Kidney (tissue), 14 donors: Measurements from ENCODE around the gene C5orf63. TPM values are rescaled to one million over a fixed set of nuclear protein-coding genes. Genes with fewer than 3 reads are reported as not detected.

Source experiments
- DNase-seq, 5 donors: peaks; one replicate each; pipeline ENCODE4 v3.0.0-alpha.2; 2013 to 2020
- FAIRE-seq: peaks from 2 replicates; lab custom pipeline; 2012; peaks lifted over from hg19 to GRCh38; lab: Jason Lieb, UNC
- H3K27ac ChIP-seq, 2 donors: one replicate each; pipeline ENCODE4 v1.7.0; 2013; ENCODE audit warnings: low read depth in 2 of 2, low read length in 2 of 2, inconsistent platforms in 1 of 2
- H3K27me3 ChIP-seq: one replicate; pipeline ENCODE4 v1.7.1; 2013; ENCODE audit warnings: low read length, inconsistent platforms; ENCODE audit not compliant: control insufficient read depth, insufficient read depth
- H3K36me3 ChIP-seq, 3 donors: one replicate each; pipeline versions ENCODE4 v1.7.0 to v1.7.1; 2013; ENCODE audit warnings: low read length in 3 of 3, control low read depth in 1 of 3, inconsistent platforms in 1 of 3; ENCODE audit not compliant: insufficient read depth in 3 of 3, control insufficient read depth in 2 of 3
- H3K4me1 ChIP-seq, 3 donors: one replicate each; pipeline versions ENCODE4 v1.7.0 to v1.7.1; 2013; ENCODE audit warnings: low read length in 3 of 3, inconsistent platforms in 1 of 3, low read depth in 1 of 3; ENCODE audit not compliant: control insufficient read depth in 2 of 3, insufficient read depth in 2 of 3
- H3K4me3 ChIP-seq, 3 donors: one replicate each; pipeline versions ENCODE4 v1.7.0 to v1.8.1; 2013; ENCODE audit warnings: low read length in 3 of 3, control low read depth in 1 of 3, inconsistent platforms in 1 of 3
- H3K9ac ChIP-seq, 3 donors: one replicate each; pipeline versions ENCODE4 v1.7.0 to v1.7.1; 2013; ENCODE audit warnings: low read length in 3 of 3, control low read depth in 1 of 3, inconsistent platforms in 1 of 3
- H3K9me3 ChIP-seq, 3 donors: one replicate each; pipeline versions ENCODE4 v1.7.0 to v1.7.1; 2013; ENCODE audit warnings: low read length in 3 of 3, control low read depth in 1 of 3, inconsistent platforms in 1 of 3; ENCODE audit not compliant: control insufficient read depth in 2 of 3, insufficient read depth in 1 of 3
- CTCF ChIP-seq: IDR thresholded peaks from 3 replicates; pipeline ENCODE4 v1.5.1; 2012; ENCODE audit warnings: mild to moderate bottlenecking, moderate library complexity, borderline replicate concordance; ENCODE audit not compliant: insufficient read depth; ENCODE audit errors: extremely low read depth
- intact Hi-C: fragments of 100-400 bp; cut with DNase I; formaldehyde crosslinking; loops from one replicate; pipeline ENCODE4 v1.11.1; 2022
- polyA plus RNA-seq: library from polyadenylated mRNA; stranded (reverse); fragments of 350-450 nt; fragmentation: Illumina TruSeq; extraction: RNeasy Lipid Tissue Mini Kit (QIAGEN cat#74804); gene quantifications from one replicate; pipeline ENCODE4 v1.2.3, GENCODE V29; 2014; ENCODE audit warnings: low read depth, low replicate concordance; ENCODE audit not compliant: insufficient read depth
- total RNA-seq: library from RNA; stranded (reverse); fragmentation: NEBNext Ultra II Directional; extraction: Animal tissue kit (Norgen Biotek cat#: 25700); gene quantifications from one replicate; pipeline ENCODE4 v1.2.1, GENCODE V29; 2021
- donor health status: control.
- donor health status: control.
- donor health status: control.
- donor health status: control.
- donor health status: control.
- donor health status: DM: yes; HTN: yes; CAD: no.
- donor health status: Normal renal cell carcinoma (clear cell type).

C5orf63 gene
- total and polyA plus RNA-seq, 2 donors from 2014 or later = 5.8 to 8.5 TPM

- intact Hi-C loops = no loop called here
These were observed 30.7 kb downstream of the C5orf63 start for GRCh38 chr5:127042593-127042992.

GRCh38 chr5:127041571-127041970, 31.7 kb downstream of the C5orf63 start:
- no peaks in the 10 kb centered on the region for H3K36me3 ChIP-seq
- no peaks in the 10 kb centered on the region for H3K9me3 ChIP-seq
- no peaks in the 10 kb centered on the region for H3K27me3 ChIP-seq
- no peak overlapping the region for H3K27ac ChIP-seq
- H3K4me3 ChIP-seq = no peak overlapping the region
- no peak for TF ChIP-seq CTCF
- no peak overlapping the region for H3K9ac ChIP-seq
- H3K4me1 ChIP-seq = no peaks in the 10 kb centered on the region
- FAIRE-seq (no peak), DNase-seq (no peak)
- intact Hi-C loops = no loop called here

More at GRCh38 chr5:127042593-127042992, 30.7 kb downstream of the C5orf63 start:
- TF ChIP-seq CTCF = no peak
- Histone ChIP-seq H3K36me3 (no peaks in the 10 kb centered on the region), H3K9me3 (no peaks in the 10 kb centered on the region), H3K4me1 (no peaks in the 10 kb centered on the region), H3K27me3 (no peaks in the 10 kb centered on the region), H3K9ac (no peak overlapping the region), H3K4me3 (no peak overlapping the region), H3K27ac (no peak overlapping the region)
- no peak for FAIRE-seq
- DNase-seq = no peak

- TF ChIP-seq CTCF = no peak
- Histone ChIP-seq H3K4me1 (no peaks in the 10 kb centered on the region), H3K4me3 (no peak overlapping the region), H3K9me3 (no peaks in the 10 kb centered on the region), H3K27me3 (no peaks in the 10 kb centered on the region), H3K36me3 (no peaks in the 10 kb centered on the region), H3K9ac (no peak overlapping the region), H3K27ac (no peak overlapping the region)
- DNase-seq (no peak), FAIRE-seq (no peak)
- intact Hi-C loops = no loop called here
These were observed 32.3 kb downstream of the C5orf63 start for GRCh38 chr5:127040796-127041520.

GRCh38 chr5:127038550-127038949, 34.8 kb downstream of the C5orf63 start:
- intact Hi-C loops = no loop called here
- DNase-seq (no peak), FAIRE-seq (no peak)
- TF ChIP-seq CTCF = no peak
- Histone ChIP-seq H3K27me3 (no peaks in the 10 kb centered on the region), H3K9ac (no peak overlapping the region), H3K9me3 (no peaks in the 10 kb centered on the region), H3K36me3 (no peaks in the 10 kb centered on the region), H3K4me3 (no peak overlapping the region), H3K4me1 (no peaks in the 10 kb centered on the region), H3K27ac (no peak overlapping the region)
